A549 treated with CORT108297 at 1 μM for 4 hours (cell line): ENCODE data around the gene HS3ST5. TPM values are rescaled to one million over a fixed set of nuclear protein-coding genes. Genes with fewer than 3 reads are reported as not detected.

Experiments
- total RNA-seq: library from RNA; stranded (reverse); fragments of 200-300 nt; extraction: Qiagen RNA extraction; gene quantifications from 5 replicates; pipeline ENCODE4 v1.2.3, GENCODE V29; 2022

HS3ST5 gene, protein sequence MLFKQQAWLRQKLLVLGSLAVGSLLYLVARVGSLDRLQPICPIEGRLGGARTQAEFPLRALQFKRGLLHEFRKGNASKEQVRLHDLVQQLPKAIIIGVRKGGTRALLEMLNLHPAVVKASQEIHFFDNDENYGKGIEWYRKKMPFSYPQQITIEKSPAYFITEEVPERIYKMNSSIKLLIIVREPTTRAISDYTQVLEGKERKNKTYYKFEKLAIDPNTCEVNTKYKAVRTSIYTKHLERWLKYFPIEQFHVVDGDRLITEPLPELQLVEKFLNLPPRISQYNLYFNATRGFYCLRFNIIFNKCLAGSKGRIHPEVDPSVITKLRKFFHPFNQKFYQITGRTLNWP
- not detected in 5 replicates for total RNA-seq

DNA sequence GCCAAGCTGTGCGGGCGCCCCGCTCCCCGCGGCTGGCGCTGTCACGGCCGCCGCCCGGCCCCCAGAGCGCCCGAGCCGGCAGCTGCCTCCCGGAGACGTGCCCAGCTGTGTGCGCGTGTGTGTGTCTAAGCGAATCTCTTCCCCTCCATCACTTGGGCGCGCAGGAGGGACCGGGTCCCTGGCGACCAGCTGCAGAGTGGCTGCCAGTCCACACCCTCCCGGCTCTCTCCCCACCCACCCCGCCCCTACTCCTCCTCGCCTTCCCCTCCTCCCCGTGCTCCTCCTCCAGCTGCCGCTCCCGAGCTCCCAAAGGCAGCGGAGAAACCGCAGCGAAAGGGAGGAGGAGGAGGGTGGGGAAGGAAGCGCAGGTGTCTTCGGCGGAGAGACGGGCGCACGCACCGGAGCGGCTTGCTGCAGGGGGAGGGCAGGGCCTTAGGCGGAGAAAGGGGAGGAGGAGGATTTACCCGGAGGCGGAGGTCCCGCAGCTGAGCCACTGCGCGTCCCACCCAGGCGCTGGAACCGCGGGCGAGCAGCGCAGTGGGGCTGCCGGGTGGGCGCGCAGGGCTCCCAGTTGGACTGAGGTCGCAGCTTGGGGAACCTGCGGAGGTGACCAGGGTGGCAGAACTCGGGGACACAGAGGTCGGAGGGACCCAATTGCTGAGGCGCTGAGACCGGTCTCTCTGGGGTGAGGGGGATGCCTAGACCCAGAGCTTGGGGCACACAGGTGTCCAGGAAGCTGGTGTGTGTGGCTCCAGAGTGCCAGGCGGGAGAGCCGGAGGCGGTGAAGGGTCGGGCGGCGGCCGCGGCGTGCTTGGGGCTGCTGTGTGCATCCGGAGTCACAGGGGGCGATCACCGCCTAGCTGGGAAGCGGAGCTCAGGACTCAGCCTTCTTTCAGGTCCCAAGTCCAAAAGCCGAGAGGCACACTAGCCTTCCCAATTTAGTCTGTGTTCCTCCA is at the start of gene HS3ST5:
HS3ST5 (minus strand) TSS at position 198 of the 956 bp plus-strand sequence. CDS start 280,178 bp downstream, outside the sequence.

